ENCODE results near the gene NPC1. TPM values are rescaled to one million over a fixed set of nuclear protein-coding genes. Genes with fewer than 3 reads are reported as not detected.

The NPC1 gene
- total and polyA plus RNA-seq, 2 donors (not counting 3 experiments of a cell fraction or from before 2014, with no cell fraction given): 40.6 to 45.2 TPM

DNA sequence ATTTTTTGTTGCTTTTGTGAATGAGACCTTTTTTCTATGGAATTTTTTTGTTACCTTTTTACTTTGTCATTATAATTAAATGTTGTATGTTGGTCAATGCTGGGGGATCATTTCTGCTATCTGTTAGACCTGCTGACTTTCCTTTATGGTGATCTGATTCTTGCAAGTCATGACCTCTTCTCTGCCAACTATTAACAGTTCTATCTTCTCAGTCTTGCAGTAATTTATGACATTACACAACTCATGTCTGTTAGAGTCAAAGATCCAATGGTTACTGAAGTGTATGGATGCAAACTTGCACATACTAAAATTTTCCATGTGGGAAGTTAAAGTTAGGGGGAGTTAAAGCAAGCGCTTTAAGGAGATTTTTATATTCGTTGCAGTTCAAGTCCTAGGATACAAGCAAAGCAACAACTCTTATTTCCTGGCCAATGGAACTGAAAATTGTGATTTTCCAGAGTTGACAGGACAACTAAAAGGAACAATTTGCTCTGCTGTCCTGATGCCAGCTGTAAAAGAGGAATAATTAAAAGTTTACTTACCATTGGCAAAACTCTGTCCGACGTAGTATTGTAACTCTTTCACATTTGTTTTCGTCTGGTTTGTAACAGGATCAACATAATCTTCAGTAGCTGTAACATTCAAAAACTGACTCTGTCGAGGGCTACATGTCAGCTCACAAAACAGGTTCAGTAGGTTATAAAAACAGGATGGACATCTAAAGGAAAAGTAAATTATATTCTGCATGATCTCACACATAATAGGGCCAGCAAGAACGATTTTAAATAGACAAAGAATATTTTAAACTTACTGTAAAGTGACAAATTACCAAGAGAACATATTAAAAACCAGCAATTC is 17.8 kb downstream of the NPC1 start:
- no peaks in the 10 kb centered on the region for H3K4me1 ChIP-seq (ENCODE audit: control insufficient read depth, extremely low read depth, insufficient read depth, low read length)
- no peak overlapping the region for H3K4me2 ChIP-seq (ENCODE audit: insufficient read depth, low read length)
- FAIRE-seq (no peak), DNase-seq (ENCODE audit: low read depth, low spot score) (no peak)
- dilution Hi-C loops (cut with MboI; ENCODE audit: extremely low pct_ligation_motif_present, low sequenced_read_pairs): no loop called here
- H3K36me3 ChIP-seq (ENCODE audit: control insufficient read depth in 2 of 2, extremely low read depth in 1 of 2, insufficient read depth in 2 of 2, low read length in 2 of 2): peaks cover 0 to 9% of the 10 kb centered on the region in 2 experiments
- ChIA-PET POLR2A (no interaction called here), CTCF (no interaction called here)
- no peak overlapping the region for H3K27ac ChIP-seq (ENCODE audit: insufficient read depth, low read depth, low read length)
- no peak overlapping the region for H3K9ac ChIP-seq (replicated peaks; ENCODE audit: extremely low read depth, insufficient read depth, low read length)
- peaks cover 10% of the 10 kb centered on the region for H3K79me2 ChIP-seq (ENCODE audit: control insufficient read depth, insufficient read depth, low read length)
- BruUV-seq (replicated peaks): no TSS peak
- H4K20me1 ChIP-seq (replicated peaks; ENCODE audit: control insufficient read depth, extremely low read depth, insufficient read depth, low read length): no peaks in the 10 kb centered on the region
- intact Hi-C loops (cut with micrococcal nuclease): no loop called here
- TF ChIP-seq POLR2AphosphoS5 (IDR thresholded peaks at IDR 0.05; ENCODE audit: insufficient read depth, low read depth, low read length): no peak
- no peak for TF ChIP-seq FOS (IDR thresholded peaks at IDR 0.05; ENCODE audit: borderline replicate concordance, insufficient read depth, low read length)
- TF ChIP-seq JUN (IDR thresholded peaks at IDR 0.05; ENCODE audit: borderline replicate concordance, insufficient read depth, insufficient read length, low read depth): no peak
- TF ChIP-seq EZH2 (IDR thresholded peaks at IDR 0.05; ENCODE audit: borderline replicate concordance, low read depth, low read length, severe bottlenecking): no peak
- TF ChIP-seq, protein P1, sequence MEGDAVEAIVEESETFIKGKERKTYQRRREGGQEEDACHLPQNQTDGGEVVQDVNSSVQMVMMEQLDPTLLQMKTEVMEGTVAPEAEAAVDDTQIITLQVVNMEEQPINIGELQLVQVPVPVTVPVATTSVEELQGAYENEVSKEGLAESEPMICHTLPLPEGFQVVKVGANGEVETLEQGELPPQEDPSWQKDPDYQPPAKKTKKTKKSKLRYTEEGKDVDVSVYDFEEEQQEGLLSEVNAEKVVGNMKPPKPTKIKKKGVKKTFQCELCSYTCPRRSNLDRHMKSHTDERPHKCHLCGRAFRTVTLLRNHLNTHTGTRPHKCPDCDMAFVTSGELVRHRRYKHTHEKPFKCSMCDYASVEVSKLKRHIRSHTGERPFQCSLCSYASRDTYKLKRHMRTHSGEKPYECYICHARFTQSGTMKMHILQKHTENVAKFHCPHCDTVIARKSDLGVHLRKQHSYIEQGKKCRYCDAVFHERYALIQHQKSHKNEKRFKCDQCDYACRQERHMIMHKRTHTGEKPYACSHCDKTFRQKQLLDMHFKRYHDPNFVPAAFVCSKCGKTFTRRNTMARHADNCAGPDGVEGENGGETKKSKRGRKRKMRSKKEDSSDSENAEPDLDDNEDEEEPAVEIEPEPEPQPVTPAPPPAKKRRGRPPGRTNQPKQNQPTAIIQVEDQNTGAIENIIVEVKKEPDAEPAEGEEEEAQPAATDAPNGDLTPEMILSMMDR (IDR thresholded peaks at IDR 0.05; ENCODE audit: extremely low read depth in 1 of 2, insufficient read depth in 1 of 2, low read depth in 1 of 2, low read length in 2 of 2): no peak
- no peak for TF ChIP-seq MYC (IDR thresholded peaks at IDR 0.05; ENCODE audit: low read depth, low read length)
- TF ChIP-seq POLR2A (IDR thresholded peaks at IDR 0.05; ENCODE audit: low read depth, low read length): no peak
- no peak for TF ChIP-seq GATA2 (IDR thresholded peaks at IDR 0.05; ENCODE audit: insufficient read depth, insufficient read length, low read depth, low read length)
- TF ChIP-seq, protein P2, sequence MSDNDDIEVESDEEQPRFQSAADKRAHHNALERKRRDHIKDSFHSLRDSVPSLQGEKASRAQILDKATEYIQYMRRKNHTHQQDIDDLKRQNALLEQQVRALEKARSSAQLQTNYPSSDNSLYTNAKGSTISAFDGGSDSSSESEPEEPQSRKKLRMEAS (IDR thresholded peaks at IDR 0.05; ENCODE audit: insufficient read depth, insufficient read length): no peak
- no peak overlapping the region for H3K4me3 ChIP-seq (replicated peaks in 1 of 3; ENCODE audit: insufficient read depth in 1 of 3, low read depth in 1 of 3, low read length in 3 of 3)
- H3K27me3 ChIP-seq (ENCODE audit: control insufficient read depth in 2 of 2, insufficient read depth in 2 of 2, low read length in 2 of 2): no peaks in the 10 kb centered on the region
- no peaks in the 10 kb centered on the region for H3K9me3 ChIP-seq (replicated peaks; ENCODE audit: control insufficient read depth, insufficient read depth, low read length)
- no peaks in the 10 kb centered on the region for H3K9me1 ChIP-seq (replicated peaks; ENCODE audit: control insufficient read depth, extremely low read depth, insufficient read depth, low read length)
- no peak overlapping the region for H2AFZ ChIP-seq (ENCODE audit: low read depth, low read length)

All from endothelial cell of umbilical vein (primary cell).